ENCODE measurements around the gene NDUFS6.
"Not testable (repeated sequence)": the region's sequence is repeated elsewhere in the genome, so short reads cannot be mapped to it uniquely, and the experiment has no call there.

NDUFS6 gene

GRCh38 chr5:1842004-1842819 is 41.0 kb downstream of the NDUFS6 start (continued):
- TF ChIP-seq PATZ1 (CRISPR knock-in tag; IDR thresholded peaks at IDR 0.05; ENCODE audit: borderline replicate concordance), result no peak

GRCh38 chr5:1843761-1844160 is 42.6 kb downstream of the NDUFS6 start:
- not testable (repeated sequence) for ATAC-seq

- TF ChIP-seq ZFP30 (CRISPR knock-in tag; IDR thresholded peaks at IDR 0.05), result no peak
- TF ChIP-seq OSR1 (CRISPR knock-in tag; IDR thresholded peaks at IDR 0.05), result no peak
- TF ChIP-seq ESRRG (CRISPR knock-in tag; IDR thresholded peaks at IDR 0.05), result no peak
- no peak for TF ChIP-seq ZC3H10 (CRISPR knock-in tag; IDR thresholded peaks at IDR 0.05)
- no peak for ATAC-seq
Observed at GRCh38 chr5:1844708-1845436, 43.7 kb downstream of the NDUFS6 start.

GRCh38 chr5:1845696-1846095 is 44.5 kb downstream of the NDUFS6 start:
- ATAC-seq, result no peak

GRCh38 chr5:1846583-1846982 is 45.4 kb downstream of the NDUFS6 start:
- no peak for TF ChIP-seq ZFP30 (CRISPR knock-in tag; IDR thresholded peaks at IDR 0.05)
- TF ChIP-seq ZFP3 (CRISPR knock-in tag; IDR thresholded peaks at IDR 0.05), result no peak
- no peak for TF ChIP-seq OSR1 (CRISPR knock-in tag; IDR thresholded peaks at IDR 0.05)
- ATAC-seq, result no peak

More at GRCh38 chr5:1845696-1846095, 44.5 kb downstream of the NDUFS6 start:
- TF ChIP-seq CREB5 (CRISPR knock-in tag; IDR thresholded peaks at IDR 0.05; ENCODE audit: low read depth), result no peak
- no peak for TF ChIP-seq POU6F1 (CRISPR knock-in tag; IDR thresholded peaks at IDR 0.05; ENCODE audit: borderline replicate concordance, low read depth)
- TF ChIP-seq ZC3H10 (CRISPR knock-in tag; IDR thresholded peaks at IDR 0.05), result no peak
- TF ChIP-seq ZFP3 (CRISPR knock-in tag; IDR thresholded peaks at IDR 0.05), result no peak
- TF ChIP-seq TOX (CRISPR knock-in tag; IDR thresholded peaks at IDR 0.05; ENCODE audit: borderline replicate concordance), result no peak
- TF ChIP-seq PATZ1 (CRISPR knock-in tag; IDR thresholded peaks at IDR 0.05; ENCODE audit: borderline replicate concordance), result no peak
- no peak for TF ChIP-seq ZNF565 (CRISPR knock-in tag; conservative IDR thresholded peaks at IDR 0.05; ENCODE audit: low read depth)

GRCh38 chr5:1847056-1847455 is 45.8 kb downstream of the NDUFS6 start:
- TF ChIP-seq PPARA (CRISPR knock-in tag; IDR thresholded peaks at IDR 0.05; ENCODE audit: borderline replicate concordance) (no peak), ISL1 (CRISPR knock-in tag; IDR thresholded peaks at IDR 0.05) (no peak), GLIS3 (CRISPR knock-in tag; IDR thresholded peaks at IDR 0.05) (no peak), POU6F1 (CRISPR knock-in tag; IDR thresholded peaks at IDR 0.05; ENCODE audit: borderline replicate concordance, low read depth) (no peak), TCF4 (CRISPR knock-in tag; IDR thresholded peaks at IDR 0.05; ENCODE audit: borderline replicate concordance) (no peak), TSHZ2 (CRISPR knock-in tag; IDR thresholded peaks at IDR 0.05) (no peak), CSDC2 (CRISPR knock-in tag; IDR thresholded peaks at IDR 0.05) (no peak), ZNF8 (CRISPR knock-in tag; IDR thresholded peaks at IDR 0.05) (no peak), ZFP3 (CRISPR knock-in tag; IDR thresholded peaks at IDR 0.05) (no peak), PATZ1 (CRISPR knock-in tag; IDR thresholded peaks at IDR 0.05; ENCODE audit: borderline replicate concordance) (no peak)
- no peak for ATAC-seq

Measured in SK-N-SH treated with all-trans-retinoic acid at 6 μM for 48 hours (cell line).